HG03025 (cell line): Measurements from ENCODE around the gene WDR54.
"Not testable (repeated sequence)": the region's sequence is repeated elsewhere in the genome, so short reads cannot be mapped to it uniquely, and the experiment has no call there.

Experiments
- ATAC-seq: cut with Tn5 transposase; IDR thresholded peaks from one replicate; pipeline ENCODE4 v1.9.1; 2021; ENCODE audit warnings: mild to moderate bottlenecking, moderate library complexity; ENCODE audit not compliant: unreplicated experiment, low FRiP score

WDR54 gene

DNA sequence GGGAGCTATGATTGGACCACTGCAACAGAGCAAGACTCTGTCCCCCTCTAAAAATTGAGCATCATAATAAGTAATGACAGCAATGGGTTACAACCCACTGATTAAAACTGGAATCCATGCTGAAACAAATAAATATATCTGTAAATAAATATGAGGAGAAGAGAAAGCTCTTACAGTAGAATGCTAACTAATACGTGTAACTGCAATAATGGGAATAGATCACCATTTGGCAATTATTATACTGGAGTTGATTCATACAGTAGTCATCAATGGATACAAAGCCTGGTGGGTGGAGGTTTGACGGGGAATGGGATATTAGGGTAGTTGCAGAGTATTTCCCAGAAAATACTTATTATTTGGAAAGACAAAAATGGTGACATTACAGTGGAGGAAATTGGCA, 27.2 kb downstream of the WDR54 start:
- ATAC-seq = no peak

GRCh38 chr2:74450570-74451190, 29.1 kb downstream of the WDR54 start:
- no peak for ATAC-seq

DNA sequence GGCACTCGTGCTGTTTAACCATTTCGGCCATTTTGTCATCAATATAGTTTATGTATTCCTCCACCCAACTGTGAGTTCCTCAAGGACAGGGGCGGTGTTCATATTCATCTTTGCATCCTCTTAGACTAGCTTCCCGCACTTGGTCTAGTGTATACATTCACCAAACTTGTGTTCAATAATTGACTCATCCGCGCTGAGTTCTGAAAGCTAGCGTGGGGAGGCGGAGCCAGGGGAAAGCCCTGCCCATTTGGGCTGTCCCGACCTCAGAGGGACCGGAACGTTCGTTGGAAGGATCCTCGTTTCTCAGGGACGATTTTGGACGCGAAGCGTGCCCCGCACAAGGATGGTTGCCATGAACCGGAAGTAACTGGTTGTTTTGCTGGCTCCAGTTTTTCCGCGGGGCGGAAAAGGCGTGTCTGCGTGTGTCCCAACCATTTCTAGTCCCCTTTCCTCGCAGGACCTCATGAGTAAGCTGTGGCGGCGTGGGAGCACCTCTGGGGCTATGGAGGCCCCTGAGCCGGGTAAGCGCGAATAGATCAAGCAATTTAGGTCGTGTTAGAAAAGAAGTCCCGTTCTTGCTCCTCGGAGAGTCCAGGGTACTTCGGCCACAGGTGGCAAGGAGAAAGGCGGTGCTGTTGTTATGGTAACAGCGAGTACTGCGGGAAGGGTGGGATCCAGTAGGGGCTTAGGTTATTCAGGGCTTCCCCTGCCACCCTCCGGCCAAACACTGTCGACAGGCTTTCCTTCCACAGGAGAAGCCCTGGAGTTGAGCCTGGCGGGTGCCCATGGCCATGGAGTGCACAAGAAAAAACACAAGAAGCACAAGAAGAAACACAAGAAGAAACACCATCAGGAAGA, 33.4 kb downstream of the WDR54 start, which contains the start of gene INO80B:
Gene INO80B, plus strand, starts transcription at position 434 of the 858 bp plus-strand sequence. Its CDS starts 30 bp downstream, at position 464.
- ATAC-seq = peak; percentile 38

DNA sequence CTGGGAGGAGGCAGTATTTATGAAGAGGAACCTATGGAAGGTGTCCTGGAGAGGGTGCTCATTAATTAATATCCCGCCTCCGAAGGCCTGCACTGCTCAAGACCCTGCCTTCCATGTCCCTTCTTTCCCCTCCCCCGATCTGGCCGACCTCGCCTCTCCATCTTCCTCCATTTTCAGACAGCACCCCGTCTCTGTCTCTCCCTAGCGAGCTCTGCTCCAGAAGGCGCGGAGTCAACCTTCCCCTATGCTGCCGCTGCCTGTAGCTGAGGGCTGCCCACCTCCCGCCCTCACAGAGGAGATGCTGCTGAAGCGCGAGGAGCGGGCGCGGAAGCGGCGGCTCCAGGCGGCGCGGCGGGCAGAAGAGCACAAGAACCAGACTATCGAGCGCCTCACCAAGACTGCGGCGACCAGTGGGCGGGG, 35.6 kb downstream of the WDR54 start:
- ATAC-seq = no peak

DNA sequence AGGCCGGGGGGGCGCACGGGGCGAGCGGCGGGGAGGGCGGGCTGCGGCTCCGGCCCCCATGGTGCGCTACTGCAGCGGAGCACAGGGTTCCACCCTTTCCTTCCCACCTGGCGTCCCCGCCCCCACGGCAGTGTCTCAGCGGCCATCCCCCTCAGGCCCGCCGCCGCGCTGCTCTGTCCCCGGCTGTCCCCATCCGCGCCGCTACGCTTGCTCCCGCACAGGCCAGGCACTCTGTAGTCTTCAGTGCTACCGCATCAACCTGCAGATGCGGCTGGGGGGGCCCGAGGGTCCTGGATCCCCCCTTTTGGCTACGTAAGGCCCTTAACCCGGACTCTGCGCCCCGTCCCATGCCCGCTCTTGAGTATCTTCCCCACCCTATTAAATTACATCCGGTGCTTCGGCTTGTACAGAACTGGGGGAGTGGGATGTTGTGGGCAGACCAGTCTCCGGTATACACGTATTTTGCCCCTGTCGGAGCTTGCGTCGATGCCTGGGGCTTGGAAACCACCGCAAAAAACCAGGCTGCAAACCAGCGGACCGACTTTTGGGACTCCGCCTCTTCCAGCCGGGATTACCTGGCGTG, 36.1 kb downstream of the WDR54 start:
- peak; percentile 30 for ATAC-seq

- peak; percentile 74 for ATAC-seq
Observed at GRCh38 chr2:74458132-74458937, 36.8 kb downstream of the WDR54 start, which contains the start of gene WBP1. WBP1 (plus strand) TSS chr2:74458438; CDS start chr2:74458603, 165 bp downstream.

GRCh38 chr2:74458938-74459363, 37.4 kb downstream of the WDR54 start:
- no peak for ATAC-seq

DNA sequence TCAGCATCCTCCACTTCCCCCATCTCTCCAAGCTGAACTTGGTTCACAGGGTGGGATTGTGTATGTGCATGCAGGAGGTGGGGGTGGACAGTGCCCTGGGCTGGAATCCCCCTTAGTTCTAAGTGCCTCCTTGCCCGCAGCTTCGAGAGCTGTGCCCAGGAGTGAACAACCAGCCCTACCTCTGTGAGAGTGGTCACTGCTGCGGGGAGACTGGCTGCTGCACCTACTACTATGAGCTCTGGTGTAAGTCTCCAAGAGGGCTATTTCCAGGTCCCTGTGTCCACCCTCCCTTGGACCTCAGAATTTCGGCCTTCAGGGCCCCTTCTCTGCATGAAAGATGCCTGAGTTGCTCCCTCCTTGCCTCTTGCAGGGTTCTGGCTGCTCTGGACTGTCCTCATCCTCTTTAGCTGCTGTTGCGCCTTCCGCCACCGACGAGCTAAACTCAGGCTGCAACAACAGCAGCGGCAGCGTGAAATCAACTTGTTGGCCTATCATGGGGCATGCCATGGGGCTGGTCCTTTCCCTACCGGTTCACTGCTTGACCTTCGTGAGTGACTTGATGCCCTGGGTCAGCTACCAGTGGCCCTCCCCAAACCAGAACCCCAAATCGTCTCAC, 38.1 kb downstream of the WDR54 start:
- not testable (repeated sequence) for ATAC-seq

DNA sequence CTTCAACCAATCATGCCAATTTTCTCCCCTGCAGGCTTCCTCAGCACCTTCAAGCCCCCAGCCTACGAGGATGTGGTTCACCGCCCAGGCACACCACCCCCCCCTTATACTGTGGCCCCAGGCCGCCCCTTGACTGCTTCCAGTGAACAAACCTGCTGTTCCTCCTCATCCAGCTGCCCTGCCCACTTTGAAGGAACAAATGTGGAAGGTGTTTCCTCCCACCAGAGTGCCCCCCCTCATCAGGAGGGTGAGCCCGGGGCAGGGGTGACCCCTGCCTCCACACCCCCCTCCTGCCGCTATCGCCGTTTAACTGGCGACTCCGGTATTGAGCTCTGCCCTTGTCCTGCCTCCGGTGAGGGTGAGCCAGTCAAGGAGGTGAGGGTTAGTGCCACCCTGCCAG, 38.7 kb downstream of the WDR54 start:
- ATAC-seq = not testable (repeated sequence)

GRCh38 chr2:74461187-74462053, 39.9 kb downstream of the WDR54 start:
- ATAC-seq = no peak

DNA sequence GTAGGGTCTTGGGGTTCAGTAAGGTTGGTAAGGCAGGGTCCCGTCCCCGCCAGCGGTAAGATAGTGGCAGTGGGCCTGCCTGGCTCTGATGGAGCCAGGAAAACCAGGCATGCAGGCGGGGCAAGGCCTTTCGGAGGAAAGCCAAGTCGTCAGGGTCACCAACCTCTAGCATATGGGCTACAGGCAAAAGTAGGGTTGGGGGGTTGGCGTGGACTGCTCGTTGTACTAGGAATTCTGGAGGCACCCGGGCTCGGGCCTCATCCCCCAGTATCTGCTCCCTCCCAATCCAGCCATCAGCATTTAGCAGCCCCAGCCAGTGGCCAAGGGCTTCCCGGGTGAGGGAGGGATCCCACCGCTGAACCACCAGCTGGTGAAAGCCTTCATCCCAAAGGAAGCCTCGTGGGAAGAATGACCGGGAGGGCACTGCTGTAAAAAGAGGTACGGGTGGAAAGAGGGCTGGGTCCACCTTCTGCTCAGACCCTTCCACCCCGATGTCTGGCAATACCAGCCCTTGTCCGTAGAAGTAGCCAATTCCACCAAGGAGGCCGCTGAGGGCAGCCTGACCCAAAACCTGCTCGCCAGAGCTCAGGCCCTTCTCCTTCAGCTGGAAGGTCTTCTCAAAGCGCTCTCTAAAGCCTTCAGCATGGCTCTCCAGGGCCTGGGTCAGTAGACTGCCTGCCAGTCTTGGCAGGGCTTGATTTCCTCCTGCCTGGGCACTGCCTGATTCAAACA, 40.7 kb downstream of the WDR54 start:
- no peak for ATAC-seq

- ATAC-seq = no peak
Observed at GRCh38 chr2:74462786-74463105, 41.2 kb downstream of the WDR54 start.

DNA sequence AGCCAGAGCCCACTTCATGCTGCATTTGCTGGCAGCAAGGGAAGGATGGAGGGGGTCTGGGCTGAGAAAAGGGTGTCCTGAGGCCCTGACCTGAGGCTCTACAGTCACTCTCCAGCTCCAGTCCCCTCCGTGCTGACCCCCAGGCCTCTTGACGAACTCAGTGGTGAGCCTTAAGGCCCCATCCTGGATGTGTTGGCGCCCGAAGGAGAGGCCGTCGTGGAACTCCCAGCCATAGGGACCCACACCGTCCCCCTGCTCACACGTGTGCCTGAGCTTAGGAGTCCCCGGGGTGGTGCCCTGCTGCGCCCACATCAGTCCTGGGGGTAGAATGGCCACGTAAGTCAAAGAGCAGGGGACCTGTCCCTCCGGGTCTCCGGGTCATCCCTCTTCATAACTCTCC, 42.9 kb downstream of the WDR54 start:
- ATAC-seq = no peak

GRCh38 chr2:74470742-74471141, 49.2 kb downstream of the WDR54 start:
- not testable (repeated sequence) for ATAC-seq

GRCh38 chr2:74471332-74472065, 50.0 kb downstream of the WDR54 start:
- no peak for ATAC-seq

- peak; percentile 76 for ATAC-seq
Observed at GRCh38 chr2:74472086-74472944, 50.8 kb downstream of the WDR54 start, which contains the start of gene MRPL53. MRPL53 (minus strand) TSS chr2:74472680; CDS start chr2:74472660, 20 bp downstream.

DNA sequence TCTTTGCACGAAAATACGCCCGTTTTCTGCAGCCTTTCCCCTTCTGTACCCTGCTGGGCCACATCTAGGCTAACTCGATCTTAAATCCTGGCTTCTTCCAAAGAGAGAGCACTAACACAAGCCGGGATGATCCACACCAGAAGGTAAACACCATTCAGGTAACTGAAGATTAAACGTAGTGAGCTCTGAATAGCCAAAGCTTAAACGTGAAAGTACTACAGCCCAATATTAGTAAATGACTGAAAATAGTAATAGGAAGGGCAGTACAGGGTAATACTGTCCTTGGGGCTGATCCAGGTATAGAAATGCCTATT, 51.4 kb downstream of the WDR54 start:
- no peak for ATAC-seq
